B cell (primary cell): ENCODE results near the gene RANBP3. TPM values are rescaled to one million over a fixed set of nuclear protein-coding genes. Genes with fewer than 3 reads are reported as not detected.

Experiments used
- polyA plus RNA-seq: library from polyadenylated mRNA; depleted of rRNA; stranded (reverse); fragments of >200 nt; gene quantifications from 2 replicates; pipeline ENCODE4 v1.2.3, GENCODE V29; 2012
- total RNA-seq, 2 donors: library from RNA; stranded (reverse); fragments of 120-200 nt in 1 of 2; gene quantifications; 1 replicate in 1 of 2; 2 replicates in 1 of 2; pipeline versions ENCODE4 v1.2.3 to v1.2.4, GENCODE V29; 2013 to 2022

RANBP3 gene
- total and polyA plus RNA-seq, 2 donors (not counting 1 experiment from before 2014, with no cell fraction given) = 86.7 to 91.7 TPM

Other genes starting within 250 kb of the RANBP3 start
- gene PRR22, start 193.4 kb downstream of the RANBP3 start, total RNA-seq = 5.4 and 5.6 TPM in 2 replicates
- gene PRR22, start 193.4 kb downstream of the RANBP3 start, polyA plus RNA-seq = 3.4 and 4.1 TPM in 2 replicates
- 79.0 and 84.6 TPM in 2 replicates for gene DUS3L, start 187.0 kb downstream of the RANBP3 start, total RNA-seq
- 118 and 202 TPM in 2 replicates for gene DUS3L, start 187.0 kb downstream of the RANBP3 start, polyA plus RNA-seq
- gene NRTN, start 173.1 kb downstream of the RANBP3 start, total RNA-seq = 0.36 TPM in 1 of 2 replicates, not detected in the other
- gene NRTN, start 173.1 kb downstream of the RANBP3 start, polyA plus RNA-seq = 0.27 and 2.2 TPM in 2 replicates
- gene FUT6, start 138.4 kb downstream of the RANBP3 start, total RNA-seq = not detected in 2 replicates
- 0.03 TPM in 1 of 2 replicates, not detected in the other for gene FUT6, start 138.4 kb downstream of the RANBP3 start, polyA plus RNA-seq
- not detected in 2 replicates for gene FUT3, start 126.7 kb downstream of the RANBP3 start, total RNA-seq
- gene FUT3, start 126.7 kb downstream of the RANBP3 start, polyA plus RNA-seq = not detected in 2 replicates
- 0.27 TPM in 1 of 2 replicates, not detected in the other for gene FUT5, start 107.6 kb downstream of the RANBP3 start, total RNA-seq
- 0.56 TPM in 1 of 2 replicates, not detected in the other for gene FUT5, start 107.6 kb downstream of the RANBP3 start, polyA plus RNA-seq
- 107 and 115 TPM in 2 replicates for gene NDUFA11, start 74.3 kb downstream of the RANBP3 start, total RNA-seq
- gene NDUFA11, start 74.3 kb downstream of the RANBP3 start, polyA plus RNA-seq = 114 and 276 TPM in 2 replicates
- 27.1 and 27.8 TPM in 2 replicates for gene VMAC, start 73.3 kb downstream of the RANBP3 start, total RNA-seq
- 27.2 and 27.7 TPM in 2 replicates for gene VMAC, start 73.3 kb downstream of the RANBP3 start, polyA plus RNA-seq
- 40.0 and 46.5 TPM in 2 replicates for gene CAPS, start 63.9 kb downstream of the RANBP3 start, total RNA-seq
- 58.4 and 65.7 TPM in 2 replicates for gene CAPS, start 63.9 kb downstream of the RANBP3 start, polyA plus RNA-seq
- 6.5 and 8.6 TPM in 2 replicates for gene RFX2, start 132.4 kb upstream of the RANBP3 start, total RNA-seq
- 2.4 and 7.1 TPM in 2 replicates for gene RFX2, start 132.4 kb upstream of the RANBP3 start, polyA plus RNA-seq
- not detected in 2 replicates for gene ACSBG2, start 157.5 kb upstream of the RANBP3 start, total RNA-seq
- gene ACSBG2, start 157.5 kb upstream of the RANBP3 start, polyA plus RNA-seq = not detected in 2 replicates